CD4-positive, CD25-positive, alpha-beta regulatory T cell (primary cell): ENCODE results near the gene CAB39. TPM values are rescaled to one million over a fixed set of nuclear protein-coding genes. Genes with fewer than 3 reads are reported as not detected.

Experiments used
- ATAC-seq, 2 donors: fragments of 150-1000 bp; cut with Tn5 transposase; one replicate each; pipeline ENCODE4 v1.10.0; 2021; ENCODE audit warnings: low read depth in 2 of 2, moderate number of reproducible peaks in 2 of 2, moderate library complexity in 1 of 2
- DNase-seq, 3 donors: peaks; one replicate each; pipeline versions ENCODE4 v3.0.0 to v3.0.0-alpha.2; 2012 to 2022; ENCODE audit warnings: mixed read lengths in 1 of 3
- H3K27ac ChIP-seq: one replicate; pipeline ENCODE4 v1.7.0; 2013; ENCODE audit warnings: mild to moderate bottlenecking, low read length; ENCODE audit not compliant: insufficient read depth, poor library complexity, severe bottlenecking
- H3K27me3 ChIP-seq: one replicate; pipeline ENCODE4 v1.7.0; 2013; ENCODE audit warnings: low read length; ENCODE audit not compliant: control insufficient read depth, insufficient read depth
- H3K36me3 ChIP-seq: one replicate; pipeline ENCODE4 v1.7.0; 2013; ENCODE audit warnings: mild to moderate bottlenecking, low read length, moderate library complexity; ENCODE audit not compliant: control insufficient read depth, insufficient read depth
- H3K4me1 ChIP-seq: 2 replicates; pipeline ENCODE4 v1.7.0; 2013; ENCODE audit warnings: mild to moderate bottlenecking, low read length; ENCODE audit not compliant: insufficient read depth, control insufficient read depth, poor library complexity, severe bottlenecking
- H3K4me3 ChIP-seq: one replicate; pipeline ENCODE4 v1.7.0; 2013; ENCODE audit warnings: low read depth, mild to moderate bottlenecking, low read length, moderate library complexity
- H3K9me3 ChIP-seq, 2 experiments: 1 replicate in 1 of 2; 2 replicates in 1 of 2; pipeline ENCODE4 v1.7.0; 2013; ENCODE audit warnings: low read length in 2 of 2, mild to moderate bottlenecking in 1 of 2, moderate library complexity in 1 of 2; ENCODE audit not compliant: control insufficient read depth in 2 of 2
- H3K27ac Mint-ChIP-seq, 3 donors: one replicate each; pipeline ENCODE4 v1.8.0; 2020 to 2022; ENCODE audit warnings: mild to moderate bottlenecking in 3 of 3, mixed read lengths in 3 of 3, moderate library complexity in 2 of 3
- H3K27me3 Mint-ChIP-seq: one replicate; pipeline ENCODE4 v1.8.0; 2022; ENCODE audit warnings: mild to moderate bottlenecking, mixed read lengths
- H3K36me3 Mint-ChIP-seq: one replicate; pipeline ENCODE4 v1.8.0; 2020; ENCODE audit warnings: mixed read lengths
- H3K4me1 Mint-ChIP-seq, 4 donors: one replicate each; pipeline ENCODE4 v1.8.0; 2020 to 2022; ENCODE audit warnings: mixed read lengths in 4 of 4, mild to moderate bottlenecking in 1 of 4
- H3K4me3 Mint-ChIP-seq, 4 donors: one replicate each; pipeline ENCODE4 v1.8.0; 2020 to 2022; ENCODE audit warnings: mild to moderate bottlenecking in 4 of 4, mixed read lengths in 4 of 4, moderate library complexity in 3 of 4
- H3K9me3 Mint-ChIP-seq, 7 donors: one replicate each; pipeline ENCODE4 v1.8.0; 2020 to 2022; ENCODE audit warnings: mixed read lengths in 7 of 7, mild to moderate bottlenecking in 3 of 7, moderate library complexity in 2 of 7
- polyA plus RNA-seq, 4 donors: library from polyadenylated mRNA; unstranded; fragments of 300-500 nt; fragmentation: Illumina TruSeq; gene quantifications; one replicate each; pipeline ENCODE4 v1.2.3, GENCODE V29; 2021
- total RNA-seq: library from RNA; stranded (reverse); gene quantifications from one replicate; pipeline ENCODE4 v1.2.3, GENCODE V29; 2022

CAB39 gene
- total and polyA plus RNA-seq, 5 donors from 2014 or later: 64.3 to 114 (median 85.8) TPM

DNA sequence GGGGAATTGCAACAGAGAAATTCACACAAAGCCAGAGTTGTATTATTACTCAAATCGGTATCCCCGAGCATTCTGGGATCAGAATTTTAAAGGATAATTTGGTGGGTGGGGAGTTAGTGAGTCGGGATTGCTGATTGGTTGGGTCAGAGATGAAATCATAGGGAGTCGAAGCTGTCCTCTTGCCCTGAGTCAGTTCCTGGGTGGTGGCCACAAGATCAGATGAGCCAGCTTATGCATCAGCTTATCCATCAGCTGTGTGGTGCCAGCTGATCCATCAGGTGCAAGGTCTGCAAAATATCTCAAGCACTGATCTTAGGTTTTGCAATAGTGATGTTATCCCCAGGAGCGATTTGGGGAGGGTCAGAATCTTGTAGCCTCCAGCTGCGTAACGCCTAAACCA, 117.8 kb downstream of the CAB39 start:
- H3K9me3 Mint-ChIP-seq: peaks cover 0 to 2% (median 0%) of the 10 kb centered on the region in 7 donors
- Histone ChIP-seq H3K36me3 (no peaks in the 10 kb centered on the region), H3K27ac (no peak overlapping the region), H3K9me3 (no peaks in the 10 kb centered on the region), H3K4me1 (peaks cover 8% of the 10 kb centered on the region), H3K4me3 (no peak overlapping the region), H3K27me3 (peaks cover 7% of the 10 kb centered on the region)
- no peak overlapping the region for H3K27ac Mint-ChIP-seq
- H3K4me3 Mint-ChIP-seq: no peak overlapping the region
- no peaks in the 10 kb centered on the region for H3K36me3 Mint-ChIP-seq
- peaks cover 53% of the 10 kb centered on the region for H3K27me3 Mint-ChIP-seq
- ATAC-seq (no peak), DNase-seq (no peak)
- H3K4me1 Mint-ChIP-seq: peaks cover 0 to 24% (median 14%) of the 10 kb centered on the region in 4 donors

DNA sequence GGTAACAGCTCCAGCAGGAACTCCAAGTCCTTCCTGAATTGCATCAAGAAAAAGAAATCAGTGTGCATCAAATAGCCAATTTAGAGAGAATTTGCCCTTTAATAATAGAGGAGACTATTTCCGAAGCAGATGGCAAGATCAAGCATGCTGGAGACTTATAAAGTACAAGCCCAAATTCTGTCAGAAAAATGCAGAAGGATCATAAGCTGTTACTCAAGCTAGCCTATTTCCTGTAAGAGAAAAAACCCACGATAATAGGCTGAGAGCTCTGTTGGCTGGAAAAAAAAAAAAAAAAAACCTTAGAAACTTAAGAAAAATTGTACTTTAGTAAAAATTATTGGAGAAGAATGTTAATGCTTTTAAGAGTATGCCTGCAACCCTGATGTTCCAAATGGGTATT, 127.7 kb downstream of the CAB39 start:
- DNase-seq (no peak), ATAC-seq (no peak)
- H3K4me3 ChIP-seq: no peak overlapping the region
- Mint-ChIP-seq H3K27me3 (peaks cover 47% of the 10 kb centered on the region), H3K4me1 (peaks cover 4 to 9% (median 5%) of the 10 kb centered on the region in 4 donors), H3K9me3 (peaks cover 0 to 12% (median 5%) of the 10 kb centered on the region in 7 donors), H3K36me3 (no peaks in the 10 kb centered on the region), H3K27ac (no peak overlapping the region), H3K4me3 (no peak overlapping the region)
- peaks cover 2% of the 10 kb centered on the region for H3K27me3 ChIP-seq
- no peaks in the 10 kb centered on the region for H3K9me3 ChIP-seq
- no peaks in the 10 kb centered on the region for H3K36me3 ChIP-seq
- H3K4me1 ChIP-seq: no peaks in the 10 kb centered on the region
- H3K27ac ChIP-seq: no peak overlapping the region

DNA sequence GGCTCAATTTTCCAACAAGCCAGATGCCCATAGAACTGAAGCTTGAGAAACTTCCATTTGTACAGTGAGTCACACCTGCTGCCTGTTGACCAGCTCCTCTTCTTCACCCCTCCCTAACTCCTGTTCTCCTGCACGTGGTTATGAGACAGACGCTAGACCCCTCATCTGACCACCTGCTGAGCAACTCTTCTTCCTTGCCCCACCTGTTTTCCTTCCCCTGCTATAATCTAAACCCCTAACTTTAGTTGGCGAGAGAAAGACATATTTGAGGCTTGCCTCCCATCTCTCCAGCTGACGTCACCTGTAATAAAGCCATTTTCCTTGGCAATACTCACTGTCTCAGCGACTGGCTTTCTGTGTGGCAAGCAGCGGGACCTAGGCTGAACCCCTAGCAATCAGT, 129.8 kb downstream of the CAB39 start:
- Mint-ChIP-seq H3K4me3 (no peak overlapping the region), H3K4me1 (peaks cover under 1 to 6% (median 5%) of the 10 kb centered on the region in 4 donors), H3K27me3 (peaks cover 55% of the 10 kb centered on the region), H3K36me3 (no peaks in the 10 kb centered on the region), H3K27ac (no peak overlapping the region), H3K9me3 (peaks cover 0 to 9% (median 4%) of the 10 kb centered on the region in 7 donors)
- H3K27ac ChIP-seq: no peak overlapping the region
- no peak for ATAC-seq
- no peak overlapping the region for H3K4me3 ChIP-seq
- H3K4me1 ChIP-seq: no peaks in the 10 kb centered on the region
- no peaks in the 10 kb centered on the region for H3K36me3 ChIP-seq
- H3K27me3 ChIP-seq: peaks cover 2% of the 10 kb centered on the region
- H3K9me3 ChIP-seq: no peaks in the 10 kb centered on the region
- DNase-seq: no peak

DNA sequence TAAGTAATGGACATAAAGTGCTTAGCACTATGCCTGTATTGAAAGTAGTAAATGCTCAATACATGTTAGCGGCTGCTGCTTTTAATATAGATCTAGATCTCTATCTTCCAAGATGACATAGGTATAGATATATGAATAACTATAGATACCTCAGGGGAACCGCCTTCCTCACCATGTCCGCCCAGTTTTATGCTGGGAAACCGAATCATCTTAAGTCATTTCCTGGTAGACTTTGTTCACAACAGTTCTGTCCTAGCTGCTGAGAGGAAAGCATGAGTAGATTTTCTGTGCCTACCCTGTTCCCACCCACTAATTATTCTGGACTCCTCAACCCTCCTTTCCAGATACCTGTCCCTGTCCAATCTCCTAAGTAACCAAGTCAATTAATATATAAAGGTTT, 130.5 kb downstream of the CAB39 start:
- H3K9me3 ChIP-seq: no peaks in the 10 kb centered on the region
- Mint-ChIP-seq H3K27me3 (peaks cover 58% of the 10 kb centered on the region), H3K4me1 (peaks cover 5 to 8% (median 6%) of the 10 kb centered on the region in 4 donors), H3K36me3 (no peaks in the 10 kb centered on the region), H3K9me3 (peaks cover 0 to 6% (median 2%) of the 10 kb centered on the region in 7 donors), H3K4me3 (no peak overlapping the region), H3K27ac (no peak overlapping the region)
- H3K4me1 ChIP-seq: peaks cover 7% of the 10 kb centered on the region
- no peak overlapping the region for H3K27ac ChIP-seq
- DNase-seq (no peak), ATAC-seq (no peak)
- H3K4me3 ChIP-seq: no peak overlapping the region
- H3K36me3 ChIP-seq: no peaks in the 10 kb centered on the region
- H3K27me3 ChIP-seq: peaks cover 2% of the 10 kb centered on the region

DNA sequence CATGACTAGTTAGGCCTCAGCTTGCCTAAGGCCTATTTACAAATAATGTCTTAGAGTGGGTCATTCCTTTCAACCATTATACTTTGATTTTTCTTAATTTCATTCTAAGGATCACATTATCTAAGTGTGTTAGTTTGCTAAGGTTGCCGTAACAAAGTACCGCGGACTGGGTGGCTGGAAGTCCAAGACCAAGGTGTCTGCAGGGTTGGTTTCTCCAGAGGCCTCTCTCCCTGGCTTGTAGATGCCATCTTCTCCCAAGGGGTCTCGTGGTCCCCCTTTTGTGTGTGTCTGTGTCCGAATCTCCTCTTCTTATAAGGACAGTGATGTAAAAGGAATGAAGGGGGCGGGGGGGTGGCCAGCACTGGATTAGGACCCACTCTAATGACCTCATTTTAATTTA, 133.7 kb downstream of the CAB39 start:
- peaks cover 2% of the 10 kb centered on the region for H3K27me3 ChIP-seq
- H3K36me3 Mint-ChIP-seq: no peaks in the 10 kb centered on the region
- no peaks in the 10 kb centered on the region for H3K9me3 ChIP-seq
- no peaks in the 10 kb centered on the region for H3K36me3 ChIP-seq
- ATAC-seq (no peak), DNase-seq (no peak)
- no peak overlapping the region for H3K4me3 ChIP-seq
- H3K27ac ChIP-seq: no peak overlapping the region
- peaks cover 0 to 12% (median 5%) of the 10 kb centered on the region in 4 donors for H3K4me1 Mint-ChIP-seq
- H3K4me1 ChIP-seq: peaks cover 11% of the 10 kb centered on the region
- H3K27me3 Mint-ChIP-seq: peaks cover 60% of the 10 kb centered on the region
- no peak overlapping the region for H3K4me3 Mint-ChIP-seq
- peaks cover 0 to 1% (median 0%) of the 10 kb centered on the region in 7 donors for H3K9me3 Mint-ChIP-seq
- H3K27ac Mint-ChIP-seq: no peak overlapping the region

DNA sequence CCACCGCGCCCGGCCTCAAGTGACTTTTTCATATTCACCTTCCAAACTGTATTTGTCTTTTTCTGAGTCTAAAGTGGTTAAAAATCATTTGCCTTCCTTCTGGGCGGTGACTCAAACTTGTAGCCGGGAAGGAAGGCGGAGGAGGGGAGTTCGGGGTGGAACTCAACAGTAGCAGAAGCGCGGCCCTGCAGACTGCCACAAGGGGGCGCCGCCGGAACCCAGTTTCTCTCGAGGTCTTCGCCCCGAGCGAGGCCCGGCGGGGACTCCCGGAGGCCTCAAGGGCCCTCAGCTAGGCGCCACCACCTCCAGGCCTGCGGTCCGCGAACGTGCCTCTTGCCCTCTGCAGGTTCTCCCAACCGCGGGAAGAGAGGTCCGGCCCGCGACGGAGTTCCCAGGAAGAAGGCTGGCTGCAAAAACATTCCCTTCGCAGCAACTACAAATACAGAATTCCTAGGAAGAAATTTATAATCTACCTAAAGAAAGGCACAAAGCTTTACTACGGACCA, 135.3 kb downstream of the CAB39 start:
- peak; percentile 61 to 87 (median 73) for DNase-seq
- peak; percentile 87 to 89 for ATAC-seq
- Histone ChIP-seq H3K27me3 (peaks cover 7% of the 10 kb centered on the region), H3K4me1 (peaks cover 11% of the 10 kb centered on the region), H3K9me3 (no peaks in the 10 kb centered on the region), H3K4me3 (no peak overlapping the region), H3K36me3 (no peaks in the 10 kb centered on the region), H3K27ac (no peak overlapping the region)
- Mint-ChIP-seq H3K27ac (no peak overlapping the region), H3K4me1 (peaks cover 0 to 12% (median 5%) of the 10 kb centered on the region in 4 donors), H3K36me3 (no peaks in the 10 kb centered on the region), H3K9me3 (peaks cover 0 to 1% (median 0%) of the 10 kb centered on the region in 7 donors), H3K27me3 (peaks cover 68% of the 10 kb centered on the region), H3K4me3 (peak overlapping the region in 2 of 4 donors; percentile 32 to 53)

DNA sequence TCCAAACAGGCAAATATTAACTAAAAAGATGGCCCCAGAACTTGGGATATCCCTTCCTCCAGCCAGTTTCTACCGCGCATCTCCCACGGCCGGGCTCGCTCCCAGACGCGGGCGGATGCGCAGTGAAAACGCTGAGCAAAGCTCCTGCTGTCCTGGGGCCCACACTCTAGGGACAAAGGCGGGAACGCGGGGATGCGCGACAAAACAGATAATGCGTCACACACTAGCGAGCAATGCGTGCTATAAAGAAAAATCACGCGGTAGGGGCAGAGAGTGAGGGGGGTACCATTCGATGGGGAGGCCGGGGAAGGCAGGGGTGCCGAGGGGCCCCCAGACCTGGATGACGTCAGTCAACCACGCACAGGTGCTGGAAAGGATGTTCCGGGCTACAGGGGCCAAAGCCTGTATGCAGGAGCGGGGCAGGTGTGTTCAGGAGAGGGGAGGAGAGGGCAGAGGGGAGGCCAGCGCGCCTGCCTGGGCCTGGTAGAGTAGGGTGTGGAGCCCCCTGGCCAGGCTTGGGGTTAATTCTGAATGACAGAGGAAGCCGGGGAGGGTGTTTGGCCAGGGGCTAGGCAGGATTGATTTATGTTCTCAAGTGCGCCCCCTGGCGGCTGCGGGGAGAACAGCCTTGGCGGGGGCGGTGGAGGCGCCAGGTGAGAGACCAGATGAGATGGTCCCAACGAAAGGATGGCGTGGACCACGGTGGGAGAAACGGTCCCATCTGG, 137.2 kb downstream of the CAB39 start:
- DNase-seq (peak; percentile 50 to 58 (median 57)), ATAC-seq (peak; percentile 52 to 59)
- H3K4me1 Mint-ChIP-seq: peaks cover 0 to 12% (median 3%) of the 10 kb centered on the region in 4 donors
- peak overlapping the region in 2 of 4 donors; percentile 36 to 48 for H3K4me3 Mint-ChIP-seq
- H3K27me3 Mint-ChIP-seq: peaks cover 73% of the 10 kb centered on the region
- peaks cover 11% of the 10 kb centered on the region for H3K4me1 ChIP-seq
- no peak overlapping the region for H3K4me3 ChIP-seq
- no peaks in the 10 kb centered on the region for H3K36me3 ChIP-seq
- H3K27me3 ChIP-seq: peaks cover 10% of the 10 kb centered on the region
- H3K9me3 Mint-ChIP-seq: peaks cover 0 to 1% (median 0%) of the 10 kb centered on the region in 7 donors
- no peak overlapping the region for H3K27ac ChIP-seq
- H3K36me3 Mint-ChIP-seq: no peaks in the 10 kb centered on the region
- no peaks in the 10 kb centered on the region for H3K9me3 ChIP-seq
- H3K27ac Mint-ChIP-seq: peak overlapping the region in 1 of 3 donors; percentile 60

DNA sequence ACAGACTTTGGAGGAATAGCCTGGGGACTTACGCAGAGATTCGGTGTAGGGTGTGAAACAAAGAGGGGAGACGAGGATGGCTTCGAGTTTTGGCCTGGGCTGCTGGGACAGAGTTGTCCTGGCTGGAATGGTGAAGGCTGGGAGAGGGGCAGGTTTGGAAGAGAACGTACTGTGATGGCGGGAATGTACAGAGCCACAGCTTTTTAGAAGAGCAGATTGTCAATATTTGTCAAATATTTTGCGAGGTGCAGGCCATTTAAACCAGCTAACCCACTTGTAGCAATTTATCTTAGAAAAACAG, 137.7 kb downstream of the CAB39 start:
- no peaks in the 10 kb centered on the region for H3K36me3 ChIP-seq
- H3K4me3 Mint-ChIP-seq: no peak overlapping the region
- peaks cover 0 to 1% (median 0%) of the 10 kb centered on the region in 7 donors for H3K9me3 Mint-ChIP-seq
- H3K4me3 ChIP-seq: no peak overlapping the region
- ATAC-seq (no peak), DNase-seq (no peak)
- no peak overlapping the region for H3K27ac ChIP-seq
- H3K36me3 Mint-ChIP-seq: no peaks in the 10 kb centered on the region
- no peaks in the 10 kb centered on the region for H3K9me3 ChIP-seq
- peak overlapping the region in 1 of 3 donors; percentile 60 for H3K27ac Mint-ChIP-seq
- peaks cover 0 to 12% (median 3%) of the 10 kb centered on the region in 4 donors for H3K4me1 Mint-ChIP-seq
- peaks cover 11% of the 10 kb centered on the region for H3K4me1 ChIP-seq
- peaks cover 8% of the 10 kb centered on the region for H3K27me3 ChIP-seq
- H3K27me3 Mint-ChIP-seq: peaks cover 73% of the 10 kb centered on the region
